HG03135 (cell line): Measurements from ENCODE around the gene CHTF18.
A peak's percentile ranks its signal among the peaks of the same experiment; 100 is the strongest.
"Not testable (repeated sequence)": the region's sequence is repeated elsewhere in the genome, so short reads cannot be mapped to it uniquely, and the experiment has no call there.

ENCODE experiments used
- ATAC-seq: cut with Tn5 transposase; IDR thresholded peaks from one replicate; pipeline ENCODE4 v1.9.1; 2021; ENCODE audit warnings: mild to moderate bottlenecking, moderate library complexity; ENCODE audit not compliant: unreplicated experiment

CHTF18 gene

DNA sequence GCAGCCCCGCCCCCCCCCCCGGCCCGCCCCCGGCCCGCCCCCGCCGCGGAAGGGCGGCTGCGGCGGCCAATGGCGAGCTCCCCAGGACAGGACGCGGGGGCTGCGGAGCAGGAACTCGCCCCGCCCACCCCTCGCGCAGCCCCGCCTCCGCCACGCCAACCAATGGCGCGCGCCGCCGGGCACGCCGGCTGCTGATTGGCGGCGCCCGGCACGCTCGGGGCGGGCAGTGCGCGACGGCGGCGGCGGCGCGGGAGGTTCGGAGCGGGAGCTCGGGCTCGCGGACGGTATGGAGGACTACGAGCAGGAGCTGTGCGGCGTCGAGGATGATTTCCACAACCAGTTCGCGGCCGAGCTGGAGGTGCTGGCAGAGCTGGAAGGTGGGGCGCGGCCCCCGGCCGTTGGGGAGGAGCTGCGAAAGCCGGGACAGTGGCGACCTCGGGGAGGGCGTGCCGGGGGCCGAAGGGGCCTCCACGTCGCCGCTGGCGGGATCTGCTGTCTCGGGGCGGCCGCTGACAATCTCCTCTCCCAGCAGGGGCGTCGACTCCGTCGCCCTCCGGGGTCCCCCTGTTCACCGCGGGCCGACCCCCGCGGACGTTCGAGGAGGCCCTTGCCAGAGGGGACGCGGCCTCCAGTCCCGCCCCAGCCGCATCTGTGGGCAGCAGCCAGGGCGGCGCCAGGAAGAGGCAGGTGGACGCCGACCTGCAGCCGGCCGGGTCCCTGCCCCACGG is at the start of gene CHTF18:
Gene CHTF18 (plus strand): TSS at position 222 of the 728 bp plus-strand sequence. CDS start 65 bp downstream, at position 287.
- ATAC-seq, result peak; percentile 72

DNA sequence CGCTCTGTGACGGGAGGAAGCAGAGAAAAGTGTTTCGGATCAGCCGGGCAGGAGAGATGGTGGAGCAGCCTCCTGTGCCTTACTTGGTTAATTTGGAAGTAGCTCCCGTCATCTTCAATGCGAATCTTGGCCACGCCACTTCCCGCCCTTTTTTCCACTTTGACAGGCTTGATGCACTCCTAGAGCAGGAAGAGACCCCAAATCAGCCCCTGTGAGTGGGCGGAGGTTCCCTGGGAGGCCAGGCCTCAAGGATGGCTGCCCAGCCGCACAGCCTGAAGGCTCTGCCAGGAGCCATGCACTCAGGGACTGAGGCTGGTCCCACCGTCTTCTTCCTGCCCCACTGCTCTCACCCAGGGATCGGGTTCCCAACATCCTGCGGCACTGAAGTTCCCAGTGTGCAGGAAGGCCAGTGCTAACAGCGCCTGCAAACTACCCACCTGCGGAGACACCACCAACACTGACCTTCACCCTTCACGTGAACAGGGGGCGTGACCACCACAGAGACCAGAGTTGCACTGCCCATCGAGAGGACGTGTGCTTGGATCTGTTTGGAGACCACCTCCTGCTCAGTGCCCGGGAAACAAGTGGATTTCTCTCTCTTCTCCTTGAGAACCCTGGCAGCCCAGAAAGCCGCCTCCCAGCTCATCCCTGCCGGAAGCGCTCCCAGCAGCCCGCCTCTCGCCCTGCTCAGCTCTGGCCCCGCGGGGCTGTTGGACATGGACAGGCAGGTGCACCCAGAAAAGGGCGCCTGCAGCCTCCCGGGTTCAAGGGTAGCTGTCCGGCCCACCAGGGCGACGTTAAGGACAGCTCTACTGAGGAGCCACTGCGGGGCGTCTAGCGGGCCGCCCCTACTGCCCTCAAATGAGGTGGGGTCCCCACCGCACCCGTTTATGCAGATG is 48.6 kb upstream of the CHTF18 start:
- no peak for ATAC-seq

DNA sequence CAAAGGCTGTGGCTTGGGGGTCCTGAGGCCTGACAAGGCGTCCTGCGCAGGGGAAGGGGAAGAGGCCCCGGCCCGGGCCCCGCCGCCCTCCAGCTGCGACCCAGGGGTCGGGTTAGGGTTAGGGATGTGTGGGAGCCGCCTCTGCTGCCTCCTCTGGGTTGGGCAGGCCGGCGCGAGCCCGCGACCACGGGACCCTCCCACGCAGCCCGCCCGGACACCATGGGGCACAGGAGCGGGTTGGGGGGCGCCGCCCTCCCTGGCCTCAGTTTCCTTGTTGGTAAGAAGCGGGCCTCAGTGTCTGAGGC is 48.0 kb upstream of the CHTF18 start:
- peak; percentile 5 for ATAC-seq

DNA sequence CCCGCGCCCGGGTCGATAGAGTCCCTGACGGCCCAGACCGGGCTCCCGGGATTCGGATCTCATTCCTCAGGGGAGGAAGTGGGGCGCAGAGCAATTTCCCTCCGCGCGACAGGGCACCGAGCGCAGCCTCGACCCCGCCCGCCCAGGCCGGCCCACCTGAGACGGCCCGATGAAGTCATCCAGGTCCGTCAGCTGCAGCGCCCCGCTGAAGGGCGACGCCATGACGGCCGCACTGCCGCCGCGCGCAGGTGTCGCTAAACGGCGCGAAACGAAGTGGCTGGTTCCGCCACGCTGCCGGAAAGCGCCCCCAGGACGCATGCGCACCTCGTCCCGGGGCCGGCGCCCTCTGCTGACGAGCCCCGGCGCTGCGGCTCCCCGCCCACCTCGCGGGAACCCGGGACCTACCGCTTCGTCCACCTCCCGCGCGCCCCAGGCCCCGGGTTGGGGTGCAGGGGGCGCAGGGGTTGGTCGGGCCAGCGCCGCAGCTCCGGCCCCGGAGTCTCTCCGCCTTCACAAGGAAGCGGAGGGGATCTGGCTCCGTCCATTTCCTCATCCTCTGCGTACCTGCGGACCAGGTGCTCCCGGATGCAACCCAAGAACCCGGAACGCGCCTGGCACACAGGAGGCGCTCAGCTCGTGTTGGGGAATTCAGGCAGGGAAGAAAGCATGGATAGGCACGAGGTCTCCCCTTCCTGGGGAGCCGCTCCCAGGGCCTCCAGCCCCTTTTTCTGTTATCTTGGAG is 47.5 kb upstream of the CHTF18 start, which contains the start of gene CIAO3:
Gene CIAO3 (minus strand): TSS at position 234 of the 742 bp plus-strand sequence. CDS start 12 bp downstream, at position 222.
- ATAC-seq, result peak; percentile 78

DNA sequence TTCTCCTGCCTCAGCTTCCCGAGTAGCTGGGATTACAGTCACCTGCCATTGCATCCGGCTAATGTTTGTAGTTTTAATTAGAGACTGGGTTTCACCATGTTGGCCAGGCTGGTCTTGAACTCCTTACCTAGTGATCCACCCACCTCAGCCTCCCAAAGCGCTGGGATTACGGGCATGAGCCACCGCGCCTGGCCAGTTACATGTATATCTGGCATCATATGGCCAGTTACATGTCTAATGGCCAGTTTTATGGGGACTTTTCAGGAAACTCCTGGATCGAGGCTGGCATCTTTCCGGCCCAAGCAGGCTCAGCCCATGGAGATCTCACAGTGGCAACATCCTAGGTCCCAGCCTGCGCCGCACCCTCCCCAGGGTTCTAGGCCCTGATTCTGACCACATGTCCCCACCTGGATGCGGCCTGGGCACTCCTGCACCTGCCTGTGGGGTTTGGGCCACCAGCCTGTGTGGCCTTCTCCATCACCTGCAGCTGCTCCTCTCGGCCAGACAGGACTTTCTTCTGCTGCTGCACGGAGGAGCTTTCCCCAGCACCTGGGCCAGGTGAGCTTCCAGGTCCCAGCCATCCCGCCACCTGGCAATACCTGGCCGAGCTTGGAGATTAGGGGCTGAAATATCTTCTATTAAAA is 46.3 kb upstream of the CHTF18 start:
- ATAC-seq, result no peak

DNA sequence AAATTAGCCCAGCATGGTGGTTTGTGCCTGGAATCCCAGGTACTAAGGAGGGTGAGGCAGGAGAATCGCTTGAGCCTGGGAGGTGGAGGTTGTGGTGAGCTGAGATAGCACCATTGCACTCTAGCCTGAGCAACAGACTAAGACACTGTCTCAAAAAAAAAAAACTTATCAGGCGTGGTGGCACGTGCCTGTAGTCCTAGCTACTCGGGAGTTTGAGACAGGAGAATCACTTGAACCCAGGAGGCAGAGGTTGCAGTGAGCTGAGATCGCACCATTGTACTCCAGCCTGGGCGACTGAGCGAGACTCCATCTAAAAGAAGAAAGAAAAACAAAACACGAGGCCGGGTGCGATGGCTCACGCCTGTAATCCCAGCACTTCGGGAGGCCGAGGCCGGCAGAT is 45.5 kb upstream of the CHTF18 start:
- not testable (repeated sequence) for ATAC-seq

DNA sequence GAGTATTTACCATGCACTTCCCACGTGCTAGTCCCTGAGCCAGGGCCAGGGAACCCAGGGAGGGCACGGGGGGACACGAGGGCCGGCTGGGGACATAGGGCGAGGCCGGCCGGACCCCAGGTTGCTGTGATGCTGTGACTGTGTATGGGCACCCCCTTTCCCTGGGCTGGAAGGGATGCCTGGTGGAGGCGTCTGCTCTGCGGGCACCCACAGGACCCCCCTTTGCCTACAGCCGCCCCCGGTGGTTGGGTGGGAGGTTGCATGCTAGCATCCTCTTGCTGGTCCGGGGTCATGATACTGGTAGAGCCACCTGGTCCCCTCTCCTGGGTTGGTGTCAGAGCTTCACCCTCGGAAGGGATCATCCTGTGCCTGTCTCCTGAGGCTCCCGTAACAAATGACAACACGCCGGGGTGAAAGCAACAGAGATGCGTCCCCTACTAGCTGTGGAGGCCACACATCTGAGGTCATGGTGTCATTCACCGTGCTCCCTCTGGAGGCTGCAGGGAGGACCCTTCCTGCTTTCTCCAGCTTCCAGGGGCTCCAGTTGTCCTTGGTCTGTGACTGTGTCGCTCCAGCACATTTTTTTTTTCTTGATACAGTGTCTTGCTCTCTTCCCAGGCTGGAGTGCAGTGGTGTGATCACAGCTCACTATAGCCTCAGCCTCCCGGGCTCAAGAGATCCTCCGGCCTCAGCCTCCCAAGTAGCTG is 44.5 kb upstream of the CHTF18 start:
- ATAC-seq, result no peak

DNA sequence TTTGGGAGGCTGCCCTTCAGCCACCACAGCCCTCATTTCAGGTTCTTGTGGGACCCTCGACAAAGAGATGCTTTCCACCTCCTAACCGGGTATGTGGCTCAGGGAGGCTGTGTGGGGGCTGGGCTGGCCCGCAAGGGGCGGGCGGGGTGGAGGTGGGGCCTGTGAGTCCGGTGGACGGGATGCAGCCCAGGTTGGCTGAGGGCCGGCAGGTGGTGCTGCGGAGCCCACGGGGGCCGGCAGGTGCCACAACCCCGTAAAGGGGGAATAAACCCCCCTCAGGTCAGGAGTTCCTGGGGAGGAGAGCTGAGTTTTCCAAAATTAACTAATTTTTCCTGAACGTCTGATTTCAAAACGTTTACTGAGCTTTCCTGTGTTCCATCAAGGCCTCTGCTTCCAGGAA is 42.7 kb upstream of the CHTF18 start:
- ATAC-seq, result no peak

DNA sequence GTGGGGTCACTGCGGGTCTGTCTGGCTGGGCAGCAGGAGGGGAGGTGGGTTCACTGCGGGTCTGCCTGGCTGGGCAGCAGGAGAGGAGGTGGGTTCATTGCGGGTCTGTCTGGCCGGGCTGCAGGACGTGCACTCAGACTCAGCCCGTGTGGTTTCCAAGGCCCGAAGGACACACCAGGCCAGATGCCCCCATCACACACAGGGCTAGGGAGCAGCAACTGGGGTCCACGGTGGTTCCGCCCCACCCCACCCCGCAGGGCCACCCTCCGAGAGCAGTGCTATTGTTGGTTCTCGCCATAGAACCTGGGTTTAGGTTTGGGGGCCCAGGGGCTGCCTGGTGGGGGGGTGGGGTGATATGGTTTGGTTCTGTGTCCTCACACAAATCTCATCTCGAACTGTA is 41.8 kb upstream of the CHTF18 start:
- no peak for ATAC-seq

DNA sequence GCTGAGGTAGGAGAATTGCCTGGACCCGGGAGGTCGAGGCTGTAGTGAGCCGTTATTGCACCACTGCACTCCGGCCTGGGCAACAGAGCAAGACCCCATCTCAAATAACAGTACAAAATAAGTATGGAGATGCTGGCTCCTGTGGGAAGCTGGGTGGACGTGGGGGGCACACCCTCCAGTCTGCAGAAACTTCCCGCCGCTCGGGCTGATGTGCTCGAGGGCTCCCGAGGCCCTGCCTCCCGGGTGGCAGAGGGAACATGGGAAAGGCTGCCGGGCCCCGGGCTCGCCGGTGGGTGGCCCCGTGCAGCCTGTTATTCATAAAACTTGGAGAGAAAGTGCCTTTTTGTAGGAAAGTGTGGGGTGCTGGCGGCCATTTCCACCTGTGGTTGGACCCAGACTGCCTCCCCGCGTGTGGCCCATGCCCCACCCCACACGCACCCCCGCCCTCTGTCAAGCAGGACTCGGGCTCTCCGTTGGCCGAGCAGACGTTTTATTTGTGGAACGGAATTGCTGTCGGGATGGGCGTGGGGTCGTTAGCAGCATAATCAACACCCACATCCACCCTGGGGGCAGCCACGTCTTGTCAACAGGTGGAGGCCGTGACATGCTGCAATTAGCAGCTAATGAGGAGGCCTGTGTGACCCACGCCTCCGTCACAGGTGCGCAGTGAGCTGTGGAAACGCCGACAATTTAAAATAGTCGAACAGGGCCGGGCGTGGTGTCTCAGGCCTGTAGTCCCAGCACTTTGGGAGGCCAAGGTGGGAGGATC is 40.3 kb upstream of the CHTF18 start:
- ATAC-seq, result no peak

DNA sequence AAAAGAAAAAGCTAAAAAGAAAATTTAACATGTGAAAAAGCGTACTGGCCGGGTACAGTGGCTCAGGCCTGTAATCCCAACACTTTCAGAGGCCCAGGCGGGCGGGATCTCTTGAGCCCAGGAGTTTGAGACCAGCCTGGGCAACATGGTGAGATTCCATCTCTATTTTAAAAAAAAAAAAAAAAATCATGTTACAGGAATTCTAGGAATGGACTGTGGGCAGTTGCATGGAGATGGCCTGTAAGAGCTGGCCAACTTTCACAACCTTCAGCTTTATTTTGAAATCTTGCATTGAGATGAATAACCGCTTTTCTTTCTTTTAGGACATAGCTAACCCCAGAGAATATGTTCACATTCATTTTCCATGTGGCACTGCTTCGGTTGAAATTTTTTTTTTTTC is 39.4 kb upstream of the CHTF18 start:
- no peak for ATAC-seq

DNA sequence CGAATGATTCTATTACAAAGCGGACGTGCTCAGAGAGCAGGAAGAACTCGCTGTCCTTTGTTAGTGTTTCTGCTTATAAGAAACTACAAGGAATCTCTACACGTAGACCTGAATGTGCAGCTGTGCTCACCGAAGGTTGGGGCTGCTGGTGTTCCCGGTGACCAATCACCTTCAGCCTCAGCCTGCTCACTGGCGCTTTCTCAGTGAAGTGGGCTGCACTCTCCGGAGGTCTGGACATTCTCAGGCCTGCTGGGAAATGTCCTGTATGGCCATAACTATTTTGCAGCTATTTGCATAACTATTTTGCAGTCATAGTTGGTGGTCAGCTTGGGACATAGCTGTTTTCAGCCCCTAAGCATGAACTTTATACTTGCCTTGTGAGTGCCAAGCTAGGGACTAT is 37.9 kb upstream of the CHTF18 start:
- ATAC-seq, result no peak

DNA sequence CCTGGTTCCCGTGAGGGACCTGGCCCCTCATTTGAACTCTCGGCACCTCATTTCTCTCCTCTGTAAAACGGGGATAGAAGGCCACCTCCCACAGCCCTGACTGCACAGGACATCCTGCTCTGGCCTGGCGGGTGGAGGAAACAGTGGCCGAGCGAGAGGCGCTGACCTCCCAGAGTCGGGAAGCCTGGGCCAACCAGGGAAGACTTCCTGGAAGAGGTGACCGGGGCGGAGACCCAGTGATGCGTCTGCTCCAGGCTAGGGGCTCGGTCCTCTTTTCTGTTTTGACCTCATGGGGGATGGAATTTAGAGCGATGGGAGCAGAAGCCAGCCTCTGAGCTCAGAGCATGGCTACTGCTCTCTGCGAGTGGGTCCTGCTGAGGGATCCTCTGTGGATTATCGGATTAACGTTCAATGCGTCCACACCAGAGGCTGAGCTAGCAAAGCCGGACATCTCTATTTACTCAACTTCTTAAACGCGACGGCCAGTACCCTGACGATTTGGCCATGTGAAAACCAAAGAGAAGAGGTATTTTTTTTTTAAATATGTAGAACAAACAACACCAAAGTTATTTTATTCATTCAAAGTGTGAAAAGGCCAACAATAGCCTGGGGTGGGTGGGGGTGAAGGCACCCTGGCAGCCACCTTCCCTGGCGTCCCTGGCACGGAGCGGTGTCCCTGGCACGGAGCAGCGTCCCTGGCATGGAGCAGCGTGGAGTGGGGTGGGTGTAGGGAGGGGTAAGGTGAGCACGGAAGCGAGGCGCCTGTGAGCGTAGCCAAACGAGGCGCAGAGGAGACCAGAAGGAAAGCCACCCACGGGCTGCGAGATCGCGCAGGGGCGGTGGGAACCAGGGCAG is 37.0 kb upstream of the CHTF18 start:
- ATAC-seq, result no peak

DNA sequence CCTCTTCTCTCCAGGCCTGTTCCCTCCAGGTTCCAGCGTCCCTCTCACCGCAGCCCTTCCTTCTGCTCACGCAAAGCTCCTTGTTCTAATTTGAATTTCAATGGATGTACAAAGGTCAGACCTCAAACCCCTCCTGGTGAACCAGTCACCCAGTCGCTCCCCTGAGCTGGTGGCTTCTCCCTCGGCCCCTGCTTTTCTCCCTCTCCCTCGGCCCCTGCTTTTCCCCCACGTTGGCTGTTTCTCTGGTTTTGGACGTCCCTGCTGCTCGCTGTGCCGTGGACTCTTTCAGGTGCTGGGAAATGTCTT is 36.5 kb upstream of the CHTF18 start:
- ATAC-seq, result no peak

DNA sequence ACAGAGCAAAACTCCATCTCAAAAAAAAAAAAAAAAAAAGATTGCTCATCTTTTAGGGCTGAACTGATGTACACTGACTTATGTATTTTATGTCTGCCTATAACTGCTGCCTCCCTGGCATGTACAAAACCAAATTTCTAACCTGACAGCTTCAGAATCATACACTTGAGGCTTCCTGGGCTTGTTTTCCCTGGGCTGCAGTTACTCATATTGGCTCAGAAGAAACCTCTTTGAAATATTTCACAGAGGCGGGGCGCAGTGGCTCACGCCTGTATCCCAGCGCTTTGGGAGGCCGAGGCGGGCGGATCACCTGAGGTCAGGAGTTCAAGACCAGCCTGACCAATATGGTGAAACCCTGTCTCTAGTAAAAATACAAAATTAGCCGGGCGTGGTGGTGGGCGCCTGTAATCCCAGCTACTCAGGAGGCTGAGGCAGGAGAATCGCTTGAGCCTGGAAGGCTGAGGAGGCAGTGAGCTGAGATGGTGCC is 34.3 kb upstream of the CHTF18 start:
- ATAC-seq, result not testable (repeated sequence)

DNA sequence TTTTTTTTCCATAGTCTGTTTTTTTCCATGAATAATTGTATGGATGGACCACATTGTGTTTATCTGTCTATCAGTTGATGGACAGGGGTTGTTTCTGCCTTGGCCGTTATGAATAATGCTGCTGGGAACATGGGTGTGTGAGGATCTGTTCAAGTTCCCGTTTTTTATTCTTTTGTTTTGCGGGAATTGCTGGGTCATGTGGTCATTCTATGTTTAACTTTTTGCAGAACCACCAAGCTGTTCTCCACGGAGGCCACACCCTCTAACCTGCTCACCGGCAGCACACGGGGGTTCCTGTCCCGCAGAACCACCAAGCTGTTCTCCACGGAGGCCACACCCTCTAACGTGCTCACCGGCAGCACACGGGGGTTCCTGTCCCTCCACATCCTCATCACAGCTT is 33.8 kb upstream of the CHTF18 start:
- ATAC-seq, result no peak

DNA sequence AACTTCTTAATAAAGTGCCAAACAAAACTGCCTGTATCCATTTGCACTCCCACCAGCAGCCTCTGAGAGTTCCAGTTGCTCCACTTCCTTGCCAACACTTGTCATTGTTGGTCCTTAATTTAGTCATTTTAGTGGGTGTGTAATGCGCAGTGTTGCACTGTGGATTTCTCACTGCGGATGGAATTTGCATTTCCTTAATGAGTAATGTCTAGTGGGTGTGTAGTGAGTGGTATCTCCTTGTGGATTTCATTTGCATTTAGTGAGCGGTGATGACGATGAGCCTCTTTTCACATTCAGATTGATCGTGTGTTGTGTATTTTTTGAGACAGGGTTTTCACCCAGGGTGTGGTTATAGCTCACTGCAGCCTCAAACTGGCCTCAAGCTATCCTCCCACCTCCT is 32.0 kb upstream of the CHTF18 start:
- no peak for ATAC-seq

DNA sequence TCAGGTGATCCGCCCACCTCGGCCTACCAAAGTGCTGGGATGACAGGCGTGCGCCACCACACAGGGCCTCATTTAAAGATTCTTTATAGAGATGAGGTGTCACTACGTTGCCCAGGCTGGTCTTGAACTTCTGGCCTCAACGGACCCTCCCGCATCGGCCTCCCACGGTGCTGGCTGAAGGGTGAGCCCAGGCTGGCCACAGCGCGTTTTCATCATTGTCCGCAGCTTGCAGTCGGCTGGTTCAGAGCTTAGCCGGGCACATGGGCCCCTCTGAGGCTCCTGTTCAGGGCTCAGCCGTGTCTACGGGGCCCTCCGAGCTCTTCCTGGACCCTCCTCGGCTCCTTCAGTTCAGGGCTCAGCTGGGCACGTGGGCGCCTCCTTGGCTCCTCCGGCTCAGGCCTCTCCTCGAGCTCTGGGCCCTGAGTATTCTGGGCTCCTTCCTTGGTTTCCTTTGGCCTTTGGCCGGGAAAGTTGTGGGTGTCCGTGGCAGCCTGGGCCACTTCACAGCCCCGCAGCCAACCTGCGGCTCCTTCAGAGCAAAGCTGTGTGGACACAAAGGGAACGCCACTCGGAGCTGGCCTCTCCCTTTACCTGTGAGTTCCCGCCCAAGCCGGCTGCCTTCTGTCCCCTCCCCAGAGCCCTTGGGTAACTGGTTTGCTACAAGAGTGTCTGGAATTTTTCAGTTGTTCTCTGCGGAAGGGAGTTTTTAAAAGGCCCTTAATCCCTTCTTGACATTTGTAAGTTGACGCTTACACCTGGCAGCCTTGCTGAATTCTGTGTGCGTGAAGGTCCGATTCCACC is 29.1 kb upstream of the CHTF18 start:
- ATAC-seq, result no peak
